HL-60 (cell line): ENCODE measurements around the gene OR5AU1.

Experiments
- POLR2AphosphoS5 ChIP-seq: IDR thresholded peaks from 2 replicates; pipeline ENCODE4 v1.6.1; 2012; ENCODE audit warnings: low read depth
- TF ChIP-seq, protein P1 (sequence below): IDR thresholded peaks from 2 replicates; pipeline ENCODE4 v1.6.1; 2012; ENCODE audit warnings: low read depth; ENCODE audit not compliant: insufficient replicate concordance
- TF ChIP-seq, protein P2 (sequence below): IDR thresholded peaks from one replicate; pipeline ENCODE4 v1.5.1; 2011; ENCODE audit warnings: low read length, control low read depth, inconsistent platforms; ENCODE audit not compliant: insufficient read depth

DNA sequence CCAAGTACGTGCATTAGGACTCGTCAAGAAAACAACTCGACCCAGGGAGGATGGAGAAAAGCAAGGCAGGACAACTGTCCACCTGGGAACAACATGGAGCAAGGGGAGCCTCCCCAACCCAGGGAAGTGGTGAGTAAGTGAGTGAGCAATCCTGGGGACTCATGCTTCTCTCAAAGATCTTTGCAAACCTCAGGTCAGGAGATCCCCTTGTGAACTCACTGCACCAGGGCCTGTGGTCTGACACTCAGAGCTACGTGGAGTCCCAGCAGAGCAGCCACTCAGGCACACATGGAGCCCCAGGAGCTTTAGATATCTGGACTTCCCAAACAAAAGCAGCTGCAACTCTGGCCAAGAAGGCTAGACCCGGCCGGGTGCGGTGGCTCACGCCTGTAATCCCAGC lies 12.2 kb upstream of the OR5AU1 start:
- TF ChIP-seq, protein P1, sequence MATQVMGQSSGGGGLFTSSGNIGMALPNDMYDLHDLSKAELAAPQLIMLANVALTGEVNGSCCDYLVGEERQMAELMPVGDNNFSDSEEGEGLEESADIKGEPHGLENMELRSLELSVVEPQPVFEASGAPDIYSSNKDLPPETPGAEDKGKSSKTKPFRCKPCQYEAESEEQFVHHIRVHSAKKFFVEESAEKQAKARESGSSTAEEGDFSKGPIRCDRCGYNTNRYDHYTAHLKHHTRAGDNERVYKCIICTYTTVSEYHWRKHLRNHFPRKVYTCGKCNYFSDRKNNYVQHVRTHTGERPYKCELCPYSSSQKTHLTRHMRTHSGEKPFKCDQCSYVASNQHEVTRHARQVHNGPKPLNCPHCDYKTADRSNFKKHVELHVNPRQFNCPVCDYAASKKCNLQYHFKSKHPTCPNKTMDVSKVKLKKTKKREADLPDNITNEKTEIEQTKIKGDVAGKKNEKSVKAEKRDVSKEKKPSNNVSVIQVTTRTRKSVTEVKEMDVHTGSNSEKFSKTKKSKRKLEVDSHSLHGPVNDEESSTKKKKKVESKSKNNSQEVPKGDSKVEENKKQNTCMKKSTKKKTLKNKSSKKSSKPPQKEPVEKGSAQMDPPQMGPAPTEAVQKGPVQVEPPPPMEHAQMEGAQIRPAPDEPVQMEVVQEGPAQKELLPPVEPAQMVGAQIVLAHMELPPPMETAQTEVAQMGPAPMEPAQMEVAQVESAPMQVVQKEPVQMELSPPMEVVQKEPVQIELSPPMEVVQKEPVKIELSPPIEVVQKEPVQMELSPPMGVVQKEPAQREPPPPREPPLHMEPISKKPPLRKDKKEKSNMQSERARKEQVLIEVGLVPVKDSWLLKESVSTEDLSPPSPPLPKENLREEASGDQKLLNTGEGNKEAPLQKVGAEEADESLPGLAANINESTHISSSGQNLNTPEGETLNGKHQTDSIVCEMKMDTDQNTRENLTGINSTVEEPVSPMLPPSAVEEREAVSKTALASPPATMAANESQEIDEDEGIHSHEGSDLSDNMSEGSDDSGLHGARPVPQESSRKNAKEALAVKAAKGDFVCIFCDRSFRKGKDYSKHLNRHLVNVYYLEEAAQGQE = no peak
- TF ChIP-seq, protein P2, sequence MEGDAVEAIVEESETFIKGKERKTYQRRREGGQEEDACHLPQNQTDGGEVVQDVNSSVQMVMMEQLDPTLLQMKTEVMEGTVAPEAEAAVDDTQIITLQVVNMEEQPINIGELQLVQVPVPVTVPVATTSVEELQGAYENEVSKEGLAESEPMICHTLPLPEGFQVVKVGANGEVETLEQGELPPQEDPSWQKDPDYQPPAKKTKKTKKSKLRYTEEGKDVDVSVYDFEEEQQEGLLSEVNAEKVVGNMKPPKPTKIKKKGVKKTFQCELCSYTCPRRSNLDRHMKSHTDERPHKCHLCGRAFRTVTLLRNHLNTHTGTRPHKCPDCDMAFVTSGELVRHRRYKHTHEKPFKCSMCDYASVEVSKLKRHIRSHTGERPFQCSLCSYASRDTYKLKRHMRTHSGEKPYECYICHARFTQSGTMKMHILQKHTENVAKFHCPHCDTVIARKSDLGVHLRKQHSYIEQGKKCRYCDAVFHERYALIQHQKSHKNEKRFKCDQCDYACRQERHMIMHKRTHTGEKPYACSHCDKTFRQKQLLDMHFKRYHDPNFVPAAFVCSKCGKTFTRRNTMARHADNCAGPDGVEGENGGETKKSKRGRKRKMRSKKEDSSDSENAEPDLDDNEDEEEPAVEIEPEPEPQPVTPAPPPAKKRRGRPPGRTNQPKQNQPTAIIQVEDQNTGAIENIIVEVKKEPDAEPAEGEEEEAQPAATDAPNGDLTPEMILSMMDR = no peak
- TF ChIP-seq POLR2AphosphoS5 = no peak
